ENCODE measurements around the gene DNASE2. TPM values are rescaled to one million over a fixed set of nuclear protein-coding genes. Genes with fewer than 3 reads are reported as not detected.

DNASE2 gene
- total RNA-seq, 1 experiment from 2014 or later, result 78.9 TPM

GRCh38 chr19:12868540-12869112 lies 12.6 kb downstream of the DNASE2 start:
- in situ Hi-C loops (cut with HindIII; ENCODE audit: low pct_unique_long_range_greater_than_20kb, low sequenced_read_pairs) (no loop called here), intact Hi-C loops (cut with micrococcal nuclease; ENCODE audit: unreplicated experiment) (no loop called here)
- Histone ChIP-seq H3K27me3 (ENCODE audit: control insufficient read depth, insufficient read depth, low read length) (no peaks in the 10 kb centered on the region), H3K36me3 (ENCODE audit: control insufficient read depth, insufficient read depth, low read length) (no peaks in the 10 kb centered on the region), H3K4me3 (ENCODE audit: low read depth in 2 of 2, low read length in 2 of 2) (no peak overlapping the region), H3K27ac (ENCODE audit: low read length) (no peak overlapping the region), H3K4me1 (ENCODE audit: control insufficient read depth, insufficient read depth, low read length) (no peaks in the 10 kb centered on the region), H3K9me3 (ENCODE audit: control insufficient read depth, insufficient read depth, low read depth, low read length) (no peaks in the 10 kb centered on the region)
- ChIA-PET CTCF (no interaction called here), POLR2A (no interaction called here)
- no TSS peak for BruUV-seq (replicated peaks)
- TF ChIP-seq POLR2AphosphoS5 (IDR thresholded peaks at IDR 0.05; ENCODE audit: low read depth, low read length), result no peak
- no peak for TF ChIP-seq REST (IDR thresholded peaks at IDR 0.05; ENCODE audit: insufficient read depth in 1 of 2, low read depth in 2 of 2, low read length in 1 of 2)
- DNase-seq (ENCODE audit: low read depth, low spot score) (no peak), ATAC-seq (no peak)

- no peaks in the 10 kb centered on the region for H3K27me3 ChIP-seq (ENCODE audit: control insufficient read depth, insufficient read depth, low read length)
- TF ChIP-seq SIN3A (IDR thresholded peaks at IDR 0.05; ENCODE audit: borderline replicate concordance, insufficient read depth, low read depth, low read length) (no peak), POLR2AphosphoS5 (IDR thresholded peaks at IDR 0.05; ENCODE audit: low read depth, low read length) (no peak), REST (IDR thresholded peaks at IDR 0.05; ENCODE audit: insufficient read depth in 1 of 2, low read depth in 2 of 2, low read length in 1 of 2) (no peak), CTCF (IDR thresholded peaks at IDR 0.05) (no peak), TCF7L2 (IDR thresholded peaks at IDR 0.05; ENCODE audit: low read depth, low read length) (no peak)
- no peak overlapping the region for H3K27ac ChIP-seq (ENCODE audit: low read length)
- ChIA-PET POLR2A (no interaction called here), CTCF (no interaction called here)
- DNase-seq (ENCODE audit: low read depth, low spot score) (no peak), ATAC-seq (0 out of 2 replicates have a peak, but pooled peaks have one; percentile 22)
- intact Hi-C loops (cut with micrococcal nuclease; ENCODE audit: unreplicated experiment) (no loop called here), in situ Hi-C loops (cut with HindIII; ENCODE audit: low pct_unique_long_range_greater_than_20kb, low sequenced_read_pairs) (no loop called here)
- H3K9me3 ChIP-seq (ENCODE audit: control insufficient read depth, insufficient read depth, low read depth, low read length), result no peaks in the 10 kb centered on the region
- no TSS peak for BruUV-seq (replicated peaks)
- no peak overlapping the region for H3K4me3 ChIP-seq (ENCODE audit: low read depth in 2 of 2, low read length in 2 of 2)
- no peaks in the 10 kb centered on the region for H3K4me1 ChIP-seq (ENCODE audit: control insufficient read depth, insufficient read depth, low read length)
- no peaks in the 10 kb centered on the region for H3K36me3 ChIP-seq (ENCODE audit: control insufficient read depth, insufficient read depth, low read length)
Measured at GRCh38 chr19:12867120-12868099, 13.8 kb downstream of the DNASE2 start.
